A673 (cell line): Measurements from ENCODE around the gene RAB3C.

Source experiments
- EZH2 ChIP-seq: fragments of 200-600 bp; sonication (generic); IDR thresholded peaks from 2 replicates; pipeline ENCODE4 v1.6.1; 2017; ENCODE audit warnings: borderline replicate concordance, low read depth, mild to moderate bottlenecking, mixed read lengths, antibody characterized with exemption, low read length; ENCODE audit not compliant: poor library complexity, severe bottlenecking
- TF ChIP-seq, protein P1 (sequence below): fragments of 300-800, 200-600 bp; sonication (generic); conservative IDR thresholded peaks from 2 replicates; pipeline ENCODE4 v1.5.1; 2017; ENCODE audit warnings: low read depth, mild to moderate bottlenecking, antibody characterized with exemption, low read length, moderate library complexity, mixed read lengths

DNA sequence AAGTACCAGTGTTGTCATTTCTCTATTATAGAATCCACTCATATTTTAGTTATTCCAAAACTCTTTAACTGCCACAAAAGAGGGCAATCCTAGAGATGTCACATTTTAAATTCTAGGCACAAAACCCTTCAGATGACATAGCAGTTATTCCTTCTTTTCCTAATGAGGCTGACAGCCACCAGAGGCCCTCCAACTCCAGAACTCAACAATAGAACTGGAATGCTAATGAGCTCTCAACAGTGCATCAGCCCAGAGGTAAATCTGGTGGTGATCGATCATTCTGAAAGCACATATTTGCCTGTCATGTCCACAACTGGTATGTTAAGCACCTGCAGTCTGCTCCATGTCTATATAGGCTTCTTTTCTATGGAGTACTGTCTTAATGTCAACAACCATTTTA is 40.2 kb upstream of the RAB3C start:
- TF ChIP-seq, protein P1, sequence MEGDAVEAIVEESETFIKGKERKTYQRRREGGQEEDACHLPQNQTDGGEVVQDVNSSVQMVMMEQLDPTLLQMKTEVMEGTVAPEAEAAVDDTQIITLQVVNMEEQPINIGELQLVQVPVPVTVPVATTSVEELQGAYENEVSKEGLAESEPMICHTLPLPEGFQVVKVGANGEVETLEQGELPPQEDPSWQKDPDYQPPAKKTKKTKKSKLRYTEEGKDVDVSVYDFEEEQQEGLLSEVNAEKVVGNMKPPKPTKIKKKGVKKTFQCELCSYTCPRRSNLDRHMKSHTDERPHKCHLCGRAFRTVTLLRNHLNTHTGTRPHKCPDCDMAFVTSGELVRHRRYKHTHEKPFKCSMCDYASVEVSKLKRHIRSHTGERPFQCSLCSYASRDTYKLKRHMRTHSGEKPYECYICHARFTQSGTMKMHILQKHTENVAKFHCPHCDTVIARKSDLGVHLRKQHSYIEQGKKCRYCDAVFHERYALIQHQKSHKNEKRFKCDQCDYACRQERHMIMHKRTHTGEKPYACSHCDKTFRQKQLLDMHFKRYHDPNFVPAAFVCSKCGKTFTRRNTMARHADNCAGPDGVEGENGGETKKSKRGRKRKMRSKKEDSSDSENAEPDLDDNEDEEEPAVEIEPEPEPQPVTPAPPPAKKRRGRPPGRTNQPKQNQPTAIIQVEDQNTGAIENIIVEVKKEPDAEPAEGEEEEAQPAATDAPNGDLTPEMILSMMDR: no peak
- TF ChIP-seq EZH2: no peak
